ENCODE data around the gene RGR.

GRCh38 chr10:84291384-84291783, 46.5 kb downstream of the RGR start:
- TF ChIP-seq CTCF (conservative IDR thresholded peaks at IDR 0.05) (no peak), ZFX (IDR thresholded peaks at IDR 0.05) (no peak)
